Measurements from ENCODE around the gene ANKRD27.
A peak's percentile ranks its signal among the peaks of the same experiment; 100 is the strongest.
"Not testable (repeated sequence)": the region's sequence is repeated elsewhere in the genome, so short reads cannot be mapped to it uniquely, and the experiment has no call there.

ANKRD27 gene

GRCh38 chr19:32691291-32691951 lies 16.4 kb upstream of the ANKRD27 start, which contains the start of gene NUDT19:
TSS of gene NUDT19 (plus strand) at chr19:32691821. CDS start at chr19:32691961, 140 bp downstream.
- DNase-seq (ENCODE audit: low read depth in 2 of 2) = peak; percentile 64 to 78

GRCh38 chr19:32688311-32688710 lies 13.3 kb upstream of the ANKRD27 start:
- no peak for DNase-seq (ENCODE audit: low read depth in 2 of 2)

GRCh38 chr19:32687681-32688080 lies 12.7 kb upstream of the ANKRD27 start:
- no peak for DNase-seq (ENCODE audit: low read depth in 2 of 2)

GRCh38 chr19:32686847-32687475 lies 12.0 kb upstream of the ANKRD27 start:
- DNase-seq (ENCODE audit: low read depth in 2 of 2) = no peak

- no peak for DNase-seq (ENCODE audit: low read depth in 2 of 2)
Measured at GRCh38 chr19:32682317-32682716, 7.3 kb upstream of the ANKRD27 start.

GRCh38 chr19:32680986-32681385 lies 6.0 kb upstream of the ANKRD27 start:
- no peak for DNase-seq (ENCODE audit: low read depth in 2 of 2)

GRCh38 chr19:32677657-32678056 lies 2.7 kb upstream of the ANKRD27 start:
- DNase-seq (ENCODE audit: low read depth in 2 of 2) = no peak

- DNase-seq (ENCODE audit: low read depth in 2 of 2) = no peak
Measured at GRCh38 chr19:32676895-32677359, 1.9 kb upstream of the ANKRD27 start.

- no peak for DNase-seq (ENCODE audit: low read depth in 2 of 2)
Measured at GRCh38 chr19:32676186-32676894, 1.4 kb upstream of the ANKRD27 start.

- DNase-seq (ENCODE audit: low read depth in 2 of 2) = peak in 1 of 2 experiments; percentile 55
Measured at GRCh38 chr19:32675720-32676185, 773 bp upstream of the ANKRD27 start, which contains the start of gene RGS9BP. TSS of gene RGS9BP (plus strand) at chr19:32675848. CDS start at chr19:32676264, 416 bp downstream.

- no peak for DNase-seq (ENCODE audit: low read depth in 2 of 2)
Measured at GRCh38 chr19:32674153-32674930, 638 bp downstream of the ANKRD27 start.

- DNase-seq (ENCODE audit: low read depth in 2 of 2) = no peak
Measured at GRCh38 chr19:32673573-32673972, 1.4 kb downstream of the ANKRD27 start.

- no peak for DNase-seq (ENCODE audit: low read depth in 2 of 2)
Measured at GRCh38 chr19:32672841-32673240, 2.1 kb downstream of the ANKRD27 start.

- no peak for DNase-seq (ENCODE audit: low read depth in 2 of 2)
Measured at GRCh38 chr19:32671883-32672593, 2.9 kb downstream of the ANKRD27 start.

GRCh38 chr19:32669310-32669709 lies 5.7 kb downstream of the ANKRD27 start:
- no peak for DNase-seq (ENCODE audit: low read depth in 2 of 2)

GRCh38 chr19:32666084-32666483 lies 8.9 kb downstream of the ANKRD27 start:
- DNase-seq (ENCODE audit: low read depth in 2 of 2) = no peak

GRCh38 chr19:32662186-32662585 lies 12.8 kb downstream of the ANKRD27 start:
- no peak for DNase-seq (ENCODE audit: low read depth in 2 of 2)

GRCh38 chr19:32661318-32661717 lies 13.7 kb downstream of the ANKRD27 start:
- DNase-seq (ENCODE audit: low read depth in 2 of 2) = no peak

GRCh38 chr19:32658527-32658926 lies 16.5 kb downstream of the ANKRD27 start:
- no peak for DNase-seq (ENCODE audit: low read depth in 2 of 2)

- no peak for DNase-seq (ENCODE audit: low read depth in 2 of 2)
Measured at GRCh38 chr19:32658075-32658474, 16.9 kb downstream of the ANKRD27 start.

GRCh38 chr19:32656379-32656778 lies 18.6 kb downstream of the ANKRD27 start:
- DNase-seq (ENCODE audit: low read depth in 2 of 2) = not testable (repeated sequence)

All from stimulated activated CD4-positive, alpha-beta T cell treated with anti-CD3 and anti-CD28 coated beads, Interleukin-12 subunit alpha, Interleukin-12 subunit beta, amount 100 ng/mL, for 24 hours (primary cell).